Natural killer cell treated with Interleukin-12 subunit alpha and Interleukin-12 subunit beta and Interleukin-15 and Interleukin-18, amount 100 ng/mL, for 72 hours (primary cell): ENCODE results near the gene ARMC12. TPM values are rescaled to one million over a fixed set of nuclear protein-coding genes. Genes with fewer than 3 reads are reported as not detected.
A peak's percentile ranks its signal among the peaks of the same experiment; 100 is the strongest.
"Not testable (repeated sequence)": the region's sequence is repeated elsewhere in the genome, so short reads cannot be mapped to it uniquely, and the experiment has no call there.

ENCODE experiments used
- ATAC-seq, 2 donors: fragments of 150-1000 bp; cut with Tn5 transposase in 1 of 2; sonication (Bioruptor Pico), chemical (Tn5 transposase) in 1 of 2; 2 replicates each; pipeline ENCODE4 v1.10.0; 2021
- DNase-seq: peaks from one replicate; pipeline ENCODE4 v3.0.0; 2022; ENCODE audit warnings: low spot score
- H3K27ac Mint-ChIP-seq, 2 donors: 1 replicate in 1 of 2; 2 replicates in 1 of 2; pipeline ENCODE4 v1.8.0; 2022; ENCODE audit warnings: mixed read lengths in 2 of 2, mild to moderate bottlenecking in 1 of 2, moderate library complexity in 1 of 2
- H3K27me3 Mint-ChIP-seq, 2 donors: 1 replicate in 1 of 2; 2 replicates in 1 of 2; pipeline ENCODE4 v1.8.0; 2022; ENCODE audit warnings: mixed read lengths in 2 of 2
- H3K36me3 Mint-ChIP-seq: one replicate; pipeline ENCODE4 v1.8.0; 2022; ENCODE audit warnings: mixed read lengths
- H3K4me1 Mint-ChIP-seq, 2 donors: 1 replicate in 1 of 2; 2 replicates in 1 of 2; pipeline ENCODE4 v1.8.0; 2022; ENCODE audit warnings: low read depth in 2 of 2, mixed read lengths in 2 of 2, mild to moderate bottlenecking in 1 of 2
- H3K4me3 Mint-ChIP-seq: one replicate; pipeline ENCODE4 v1.8.0; 2022; ENCODE audit warnings: mixed read lengths
- H3K9me3 Mint-ChIP-seq: 2 replicates; pipeline ENCODE4 v1.8.0; 2022; ENCODE audit warnings: mixed read lengths
- total RNA-seq, 2 donors: library from RNA; stranded (reverse); gene quantifications; one replicate each; pipeline ENCODE4 v1.2.3, GENCODE V29; 2022

Gene ARMC12, protein sequence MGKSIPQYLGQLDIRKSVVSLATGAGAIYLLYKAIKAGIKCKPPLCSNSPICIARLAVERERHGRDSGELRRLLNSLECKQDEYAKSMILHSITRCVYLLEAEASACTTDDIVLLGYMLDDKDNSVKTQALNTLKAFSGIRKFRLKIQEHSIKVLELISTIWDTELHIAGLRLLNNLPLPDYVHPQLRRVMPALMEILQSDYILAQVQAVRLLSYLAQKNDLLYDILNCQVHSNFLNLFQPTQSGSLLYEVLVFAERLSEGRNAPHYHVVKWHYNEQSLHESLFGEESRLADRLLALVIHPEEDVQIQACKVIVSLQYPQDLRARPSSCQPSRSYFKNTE
- not detected for total RNA-seq

DNA sequence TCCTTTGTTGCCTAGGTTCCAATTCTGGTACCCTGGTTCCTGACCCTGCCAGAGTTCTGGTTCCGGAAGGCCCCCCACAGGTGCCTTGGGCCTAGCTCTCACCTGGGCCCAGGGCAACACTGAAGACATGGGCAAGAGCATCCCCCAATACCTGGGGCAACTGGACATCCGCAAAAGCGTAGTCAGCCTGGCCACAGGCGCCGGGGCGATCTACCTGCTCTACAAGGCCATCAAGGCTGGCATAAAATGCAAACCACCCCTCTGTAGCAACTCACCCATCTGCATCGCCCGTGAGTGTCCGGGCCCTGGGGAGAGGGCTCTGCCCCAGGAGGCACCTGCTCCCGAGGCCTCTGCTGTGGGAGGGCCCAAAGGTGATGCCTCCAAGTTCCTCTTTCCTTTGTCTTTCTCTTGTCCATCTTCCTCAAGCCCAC is at the start of gene ARMC12:
Gene ARMC12, plus strand, starts transcription at position 51 of the 431 bp plus-strand sequence. Its CDS starts 77 bp downstream, at position 128.
- Mint-ChIP-seq H3K9me3 (no peaks in the 10 kb centered on the region), H3K27me3 (no peaks in the 10 kb centered on the region), H3K4me1 (peaks cover 15 to 21% of the 10 kb centered on the region in 2 donors), H3K4me3 (no peak within 1 kb of the TSS), H3K27ac (peak within 1 kb of the TSS in 1 of 2 donors; percentile 53), H3K36me3 (no peaks in the 10 kb centered on the region)
- ATAC-seq (no peak), DNase-seq (no peak)

DNA sequence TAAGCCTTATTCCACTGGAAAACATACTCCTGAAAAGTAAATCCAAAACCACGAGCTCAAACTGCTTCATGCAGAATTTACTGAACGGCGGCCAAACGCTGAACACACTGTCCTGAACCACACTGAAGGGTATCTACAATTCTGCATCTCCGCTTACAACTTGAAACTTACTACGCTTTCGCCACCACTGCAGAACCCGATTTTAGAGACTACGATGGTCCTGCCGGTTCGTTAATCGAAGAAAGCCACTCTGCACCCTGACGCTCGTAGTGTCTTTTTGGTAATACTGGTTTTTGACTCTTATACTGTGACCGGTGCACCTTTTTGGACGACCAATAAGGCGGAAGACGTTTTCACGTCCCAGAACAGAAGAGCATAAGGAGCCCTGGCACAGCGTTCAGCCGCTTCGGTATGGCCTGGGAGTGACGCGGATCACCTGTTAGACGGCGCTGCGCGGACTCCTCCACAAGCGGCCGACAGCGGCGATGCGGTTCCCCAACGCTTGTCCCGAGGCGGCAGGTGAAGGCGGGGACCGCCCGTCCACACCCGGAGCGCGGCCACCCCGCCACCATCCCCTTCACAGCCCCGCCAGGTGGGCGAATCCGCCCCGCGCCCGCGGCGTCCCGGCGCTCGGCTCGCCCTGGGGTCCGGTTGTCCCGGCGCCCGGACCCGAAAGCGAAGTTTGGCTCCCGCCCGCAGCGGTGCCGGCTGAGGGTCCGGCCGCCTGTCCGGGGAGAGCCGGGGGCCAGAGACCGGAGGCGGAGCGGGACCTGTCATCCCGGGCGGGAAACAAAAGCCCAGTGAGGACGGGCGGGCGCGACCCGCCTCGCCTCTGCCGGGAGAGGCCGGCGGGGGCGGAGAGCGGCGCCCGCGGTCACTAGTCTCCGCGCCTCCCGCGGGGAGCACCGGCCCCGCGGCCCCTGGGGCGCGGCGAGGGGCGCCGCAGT is 48.9 kb upstream of the ARMC12 start:
- Mint-ChIP-seq H3K4me3 (peak overlapping the region; percentile 93), H3K4me1 (peaks cover 11 to 16% of the 10 kb centered on the region in 2 donors), H3K27me3 (no peaks in the 10 kb centered on the region), H3K9me3 (no peaks in the 10 kb centered on the region), H3K36me3 (no peaks in the 10 kb centered on the region), H3K27ac (peak overlapping the region; percentile 58 to 86)
- no peak for DNase-seq
- ATAC-seq: peak; percentile 34 to 47

DNA sequence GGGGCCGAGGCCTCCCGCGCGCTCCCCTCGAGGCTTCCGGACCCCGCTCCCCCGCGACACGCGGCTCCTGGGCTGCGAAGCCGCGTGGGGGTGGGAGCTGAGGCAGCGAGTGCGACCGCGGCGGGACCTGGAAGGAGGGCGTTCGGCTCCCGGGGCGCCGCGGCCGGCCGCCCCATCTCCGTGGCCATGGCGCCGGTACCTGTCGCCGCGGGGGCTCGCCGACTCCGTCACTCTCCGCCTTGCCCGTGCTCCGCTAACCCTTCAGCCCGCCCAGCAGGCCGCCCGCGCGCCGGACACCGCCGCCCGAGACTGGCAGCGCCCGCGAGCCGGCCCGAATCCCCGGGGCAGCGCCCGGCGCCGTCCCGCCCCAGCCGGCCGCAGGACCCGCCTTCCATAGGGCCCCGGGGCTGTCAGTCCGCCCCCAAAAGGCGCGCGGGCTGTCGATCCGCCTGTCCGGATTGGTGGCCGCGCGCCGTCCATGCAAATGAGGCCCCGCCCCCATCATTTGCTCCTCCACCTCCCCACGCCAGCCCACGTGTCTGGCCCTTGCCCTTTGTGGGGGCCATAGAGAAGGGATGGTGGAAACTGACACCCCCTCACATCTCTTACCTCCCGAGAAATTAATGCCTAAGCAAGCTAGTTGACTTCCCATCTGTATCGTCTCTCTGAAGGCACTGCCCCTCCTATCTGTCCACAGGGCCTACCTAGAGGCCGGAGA is 48.1 kb upstream of the ARMC12 start, which contains the start of gene FKBP5:
Gene FKBP5, minus strand, starts transcription at position 311 of the 718 bp plus-strand sequence. CDS start 46,091 bp downstream, outside the sequence.
- no peaks in the 10 kb centered on the region for H3K27me3 Mint-ChIP-seq

DNA sequence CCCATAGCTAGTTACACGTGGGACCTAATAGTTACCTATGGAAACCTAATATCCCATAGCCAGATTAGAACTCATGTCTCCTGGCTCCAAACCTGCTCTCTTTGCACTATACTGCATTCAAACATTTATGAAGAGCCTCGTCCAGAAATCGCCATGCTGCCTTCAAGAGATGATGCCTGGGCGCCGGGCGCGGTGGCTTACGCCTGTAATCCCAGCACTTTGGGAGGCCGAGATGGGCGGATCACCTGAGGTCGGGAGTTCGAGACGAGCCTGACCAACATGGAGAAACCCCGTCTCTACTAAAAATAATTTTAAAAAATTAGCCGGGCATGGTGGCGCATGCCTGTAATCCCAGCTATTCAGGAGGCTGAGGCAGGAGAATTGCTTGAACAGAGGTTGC is 46.8 kb upstream of the ARMC12 start:
- not testable (repeated sequence) for H3K4me3 Mint-ChIP-seq, DNase-seq, H3K36me3 Mint-ChIP-seq, H3K9me3 Mint-ChIP-seq, H3K27me3 Mint-ChIP-seq, ATAC-seq, H3K27ac Mint-ChIP-seq
- H3K4me1 Mint-ChIP-seq: peaks cover 11 to 16% of the 10 kb centered on the region in 2 donors

More for the DNA sequence above, 48.1 kb upstream of the ARMC12 start, which contains the start of gene FKBP5:
- Mint-ChIP-seq H3K36me3 (no peaks in the 10 kb centered on the region), H3K9me3 (no peaks in the 10 kb centered on the region), H3K27ac (peak within 1 kb of the TSS; percentile 58 to 86), H3K4me1 (peaks cover 11 to 16% of the 10 kb centered on the region in 2 donors), H3K4me3 (peak within 1 kb of the TSS; percentile 93)
- peak; percentile 98 for ATAC-seq
- DNase-seq: peak; percentile 95

DNA sequence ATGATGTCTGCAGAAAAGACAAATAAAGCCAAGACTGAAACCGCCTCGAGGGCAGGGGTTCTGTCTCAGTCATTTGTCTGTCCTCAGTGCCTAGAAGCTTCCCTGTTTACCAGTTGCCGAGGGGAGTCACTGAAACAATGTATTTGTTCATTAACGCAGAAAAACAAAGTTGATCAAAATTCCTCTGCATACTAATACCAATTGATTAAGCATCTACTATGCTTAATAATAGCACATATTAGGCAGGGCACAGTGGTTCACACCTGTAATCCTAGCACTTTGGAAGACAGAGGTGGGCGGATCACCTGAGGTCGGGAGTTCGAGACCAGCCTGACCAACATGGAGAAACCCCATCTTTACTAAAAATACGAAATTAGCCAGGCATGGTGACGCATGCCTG is 46.3 kb upstream of the ARMC12 start:
- no peak for DNase-seq
- Mint-ChIP-seq H3K9me3 (no peaks in the 10 kb centered on the region), H3K4me1 (peaks cover 11 to 16% of the 10 kb centered on the region in 2 donors), H3K4me3 (no peak overlapping the region), H3K36me3 (no peaks in the 10 kb centered on the region), H3K27me3 (no peaks in the 10 kb centered on the region), H3K27ac (no peak overlapping the region)
- no peak for ATAC-seq

DNA sequence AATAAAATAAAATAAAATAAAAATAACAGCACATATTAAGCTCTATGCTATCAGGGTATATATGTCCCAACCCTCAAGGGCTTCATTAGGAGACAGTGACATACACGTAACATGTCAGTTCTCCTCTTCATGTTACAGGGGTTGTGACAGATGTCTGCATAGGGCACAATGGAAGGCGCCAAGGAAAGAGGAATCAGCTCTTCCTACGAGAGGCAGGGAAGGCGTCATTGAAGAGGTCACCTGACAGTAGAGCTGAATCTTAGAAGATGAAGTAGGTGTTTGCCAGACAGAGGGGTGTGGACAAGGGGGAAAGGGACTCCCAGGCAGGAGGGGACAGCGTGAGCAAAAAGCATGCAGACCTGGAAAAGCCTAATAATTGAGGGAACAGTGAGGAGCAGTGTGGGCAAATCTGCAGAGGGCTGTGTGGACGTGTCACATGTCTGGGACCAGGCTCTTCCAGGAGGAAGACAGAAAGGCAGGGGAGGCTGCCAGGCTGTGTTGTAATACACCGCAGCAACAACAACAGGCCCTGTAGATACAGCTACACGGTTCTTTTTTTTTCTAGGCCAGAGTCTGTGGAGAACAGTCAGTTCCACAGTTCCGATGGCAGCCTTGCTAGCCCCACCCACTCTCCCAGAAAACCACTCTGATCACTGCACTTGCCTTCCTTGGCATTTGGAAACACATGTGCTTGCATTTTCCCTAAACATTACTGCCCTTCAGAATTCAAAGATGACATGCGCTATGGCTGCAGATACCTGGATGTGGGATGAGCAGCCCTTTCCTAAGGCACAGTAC is 45.6 kb upstream of the ARMC12 start:
- Mint-ChIP-seq H3K27me3 (no peaks in the 10 kb centered on the region), H3K4me1 (peaks cover 11 to 16% of the 10 kb centered on the region in 2 donors), H3K27ac (no peak overlapping the region), H3K9me3 (no peaks in the 10 kb centered on the region), H3K4me3 (no peak overlapping the region), H3K36me3 (no peaks in the 10 kb centered on the region)
- no peak for ATAC-seq
- DNase-seq: no peak

DNA sequence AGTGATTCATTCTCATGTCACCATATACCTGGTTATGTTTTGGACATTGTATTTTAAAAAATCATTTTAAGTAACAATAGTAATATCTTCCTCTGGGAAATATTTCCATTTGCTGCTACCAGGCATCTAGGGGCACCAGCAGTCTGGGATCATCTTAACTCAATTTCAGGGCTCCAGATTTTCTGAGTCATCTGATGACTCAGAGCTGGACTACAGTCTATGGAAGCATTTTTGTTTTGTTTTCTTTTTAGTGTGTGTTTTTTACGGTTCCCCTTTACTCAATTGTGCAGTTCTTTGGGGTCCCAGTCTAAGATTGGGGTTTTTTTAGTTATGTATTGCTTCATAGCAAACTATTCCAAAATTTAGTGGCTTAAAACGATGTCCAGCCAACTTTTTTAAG is 42.4 kb upstream of the ARMC12 start:
- no peak overlapping the region for H3K27ac Mint-ChIP-seq
- H3K4me3 Mint-ChIP-seq: no peak overlapping the region
- no peaks in the 10 kb centered on the region for H3K9me3 Mint-ChIP-seq
- ATAC-seq (no peak), DNase-seq (no peak)
- no peaks in the 10 kb centered on the region for H3K4me1 Mint-ChIP-seq
- H3K27me3 Mint-ChIP-seq: no peaks in the 10 kb centered on the region
- H3K36me3 Mint-ChIP-seq: no peaks in the 10 kb centered on the region

DNA sequence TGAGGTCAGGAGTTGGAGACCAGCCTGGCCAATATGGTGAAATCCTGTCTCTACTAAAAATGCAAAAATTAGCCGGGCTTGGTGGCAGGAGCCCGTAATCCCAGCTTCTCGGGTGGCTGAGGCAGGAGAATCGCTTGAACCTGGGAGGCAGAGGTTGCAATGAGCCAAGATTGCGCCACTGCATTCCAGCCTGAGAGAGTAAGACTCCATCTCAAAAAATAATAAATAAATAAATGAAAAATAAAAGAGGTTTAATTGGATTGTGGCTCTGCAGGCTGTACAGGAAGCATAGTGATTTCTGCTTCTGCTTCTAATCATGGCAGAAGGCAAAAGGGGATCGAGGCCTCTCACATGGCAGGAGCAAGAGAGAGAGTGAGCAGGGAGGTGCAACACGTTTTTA is 38.4 kb upstream of the ARMC12 start:
- not testable (repeated sequence) for H3K9me3 Mint-ChIP-seq, H3K4me1 Mint-ChIP-seq, H3K27me3 Mint-ChIP-seq, H3K27ac Mint-ChIP-seq, ATAC-seq, DNase-seq, H3K4me3 Mint-ChIP-seq, H3K36me3 Mint-ChIP-seq

DNA sequence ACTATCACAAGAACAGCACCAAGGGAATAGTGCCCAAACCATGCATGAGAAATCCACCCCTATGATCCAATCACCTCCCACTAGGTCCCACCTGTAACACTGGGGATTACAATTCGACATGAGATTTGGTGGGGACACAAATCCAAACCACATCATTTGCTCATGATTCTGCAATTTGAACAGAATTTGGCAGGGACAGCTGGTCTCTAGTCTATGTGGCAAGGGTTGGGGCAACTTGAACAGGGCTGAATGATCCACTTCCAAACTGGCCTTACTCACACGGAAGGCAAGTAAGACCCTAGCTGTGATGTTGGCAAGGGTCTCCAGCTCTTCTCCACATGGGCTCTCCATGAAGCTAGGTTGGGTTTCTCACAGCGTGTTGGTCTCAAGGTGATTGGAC is 38.0 kb upstream of the ARMC12 start:
- no peak overlapping the region for H3K4me3 Mint-ChIP-seq
- H3K9me3 Mint-ChIP-seq: no peaks in the 10 kb centered on the region
- ATAC-seq (no peak), DNase-seq (no peak)
- H3K4me1 Mint-ChIP-seq: no peaks in the 10 kb centered on the region
- no peaks in the 10 kb centered on the region for H3K36me3 Mint-ChIP-seq
- no peak overlapping the region for H3K27ac Mint-ChIP-seq
- no peaks in the 10 kb centered on the region for H3K27me3 Mint-ChIP-seq

DNA sequence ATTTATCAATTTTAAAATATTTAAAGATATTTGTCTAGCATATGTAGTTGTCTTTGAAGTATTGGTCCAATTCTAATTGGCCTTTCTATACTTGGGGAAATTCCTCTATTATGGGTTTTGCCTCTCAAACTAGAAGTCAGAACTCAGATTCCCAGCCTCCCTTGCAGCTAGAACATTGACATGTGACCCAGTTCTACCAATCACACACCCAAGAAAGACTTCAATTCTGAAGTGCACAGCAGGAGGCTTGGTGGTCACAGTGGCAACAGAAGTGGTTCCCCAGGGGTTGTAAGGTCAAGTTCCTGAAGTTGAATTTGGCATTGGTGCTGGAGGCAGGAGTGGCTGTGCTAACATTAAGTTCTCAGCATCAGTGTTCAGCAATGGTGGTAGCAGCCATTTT is 33.3 kb upstream of the ARMC12 start:
- H3K27me3 Mint-ChIP-seq: no peaks in the 10 kb centered on the region
- H3K9me3 Mint-ChIP-seq: no peaks in the 10 kb centered on the region
- DNase-seq (no peak), ATAC-seq (no peak)
- no peak overlapping the region for H3K4me3 Mint-ChIP-seq
- peaks cover 0 to 3% of the 10 kb centered on the region in 2 donors for H3K4me1 Mint-ChIP-seq
- no peak overlapping the region for H3K27ac Mint-ChIP-seq
- H3K36me3 Mint-ChIP-seq: no peaks in the 10 kb centered on the region

DNA sequence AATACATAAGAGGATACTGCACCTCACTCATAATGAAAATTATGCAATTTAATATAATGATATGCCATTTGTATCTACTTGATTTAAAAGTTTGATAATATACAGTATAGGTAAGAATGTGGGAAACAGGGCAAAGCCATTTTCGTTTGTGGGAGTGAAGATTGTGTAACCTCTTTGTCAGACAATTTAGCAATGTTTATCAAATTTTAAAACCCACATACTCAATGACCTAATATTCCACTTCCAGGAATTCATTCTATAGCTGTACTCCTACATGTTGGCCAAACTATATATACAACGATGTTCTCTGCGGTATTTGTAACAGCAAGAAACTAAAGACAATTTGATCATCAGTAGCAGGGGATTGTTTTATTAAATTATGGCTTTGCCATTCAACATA is 30.4 kb upstream of the ARMC12 start:
- DNase-seq (no peak), ATAC-seq (peak in 1 of 2 donors; percentile 12)
- Mint-ChIP-seq H3K9me3 (no peaks in the 10 kb centered on the region), H3K27ac (no peak overlapping the region), H3K36me3 (no peaks in the 10 kb centered on the region), H3K27me3 (no peaks in the 10 kb centered on the region), H3K4me3 (no peak overlapping the region), H3K4me1 (peaks cover 12 to 13% of the 10 kb centered on the region in 2 donors)

DNA sequence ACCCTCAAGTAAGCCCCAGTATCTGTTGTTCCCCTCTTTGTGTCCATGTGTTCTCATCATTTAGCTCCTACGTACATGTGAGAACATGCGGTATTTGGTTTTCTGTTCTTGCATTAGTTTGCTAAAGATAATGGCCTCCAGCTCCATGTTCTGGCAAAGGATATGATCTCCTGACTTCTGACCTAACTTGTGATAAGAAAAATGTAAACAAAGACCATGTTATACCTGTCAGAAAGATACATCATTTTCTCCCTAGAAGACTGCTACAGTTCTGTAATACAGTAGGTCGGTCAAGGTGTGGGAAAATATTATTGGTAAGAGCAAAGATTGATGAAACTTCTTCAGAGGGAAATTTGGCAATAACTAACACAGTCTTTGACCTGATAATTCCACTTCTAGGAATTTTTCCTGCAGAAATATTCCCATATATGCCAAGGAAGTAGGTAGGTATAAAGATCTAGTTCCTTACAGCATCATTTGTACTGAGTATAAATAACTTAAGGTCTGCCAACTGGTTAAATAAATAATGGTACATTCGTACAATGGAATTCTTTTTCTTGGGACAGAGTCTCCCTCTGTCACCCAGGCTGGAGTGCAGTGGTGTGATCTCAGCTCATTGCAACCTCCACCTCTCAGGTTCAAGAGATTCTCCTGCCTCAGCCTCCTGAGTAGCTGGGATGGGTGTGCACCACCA is 29.0 kb upstream of the ARMC12 start:
- H3K27me3 Mint-ChIP-seq: no peaks in the 10 kb centered on the region
- peaks cover 12 to 13% of the 10 kb centered on the region in 2 donors for H3K4me1 Mint-ChIP-seq
- no peak overlapping the region for H3K27ac Mint-ChIP-seq
- no peak overlapping the region for H3K4me3 Mint-ChIP-seq
- H3K36me3 Mint-ChIP-seq: no peaks in the 10 kb centered on the region
- ATAC-seq (no peak), DNase-seq (no peak)
- no peaks in the 10 kb centered on the region for H3K9me3 Mint-ChIP-seq
